ENCODE data around the gene SH3GL2. TPM values are rescaled to one million over a fixed set of nuclear protein-coding genes. Genes with fewer than 3 reads are reported as not detected.

The SH3GL2 gene
- polyA plus RNA-seq, 3 donors: not detected

DNA sequence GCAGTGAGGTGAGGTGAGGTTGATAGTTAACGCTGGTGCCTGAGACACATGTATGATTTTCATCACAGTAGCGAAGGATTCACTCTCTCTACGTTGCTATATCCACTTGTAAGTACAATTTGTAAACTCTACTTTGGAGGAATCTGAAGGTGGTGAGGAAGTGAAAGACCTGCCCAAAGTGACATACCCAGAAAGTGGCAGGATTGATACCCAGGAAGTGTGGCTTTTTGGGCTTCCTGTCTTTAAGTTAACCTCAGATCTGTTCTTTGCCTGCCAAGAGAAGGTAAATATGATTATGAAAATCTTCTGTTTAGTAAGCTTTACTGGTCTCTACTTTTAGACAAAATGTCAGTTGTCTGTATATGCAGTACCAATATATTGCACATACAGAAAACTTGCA, 143.1 kb downstream of the SH3GL2 start:
- H3K9ac ChIP-seq (ENCODE audit: insufficient read depth, low read length, poor library complexity, severe bottlenecking): no peak overlapping the region
- no peak for DNase-seq
- H3K27ac ChIP-seq (ENCODE audit: low read depth in 1 of 2, low read length in 2 of 2): no peak overlapping the region
- no peak overlapping the region for H3K4me2 ChIP-seq (replicated peaks; ENCODE audit: extremely low read depth, low read length, poor library complexity, severe bottlenecking)
- no peak overlapping the region for H3K4me3 ChIP-seq (replicated peaks in 1 of 3; ENCODE audit: low read depth in 2 of 3, low read length in 3 of 3)
- no peaks in the 10 kb centered on the region for H4K20me1 ChIP-seq (ENCODE audit: insufficient read depth, low read length)
- no peaks in the 10 kb centered on the region for H3K36me3 ChIP-seq (replicated peaks in 1 of 2; ENCODE audit: control insufficient read depth in 1 of 2, insufficient read depth in 2 of 2, low read length in 2 of 2)
- no peaks in the 10 kb centered on the region for H3K36me3 Mint-ChIP-seq
- peaks cover 6 to 25% of the 10 kb centered on the region in 2 donors for H3K9me3 ChIP-seq (replicated peaks in 1 of 2; ENCODE audit: control insufficient read depth in 1 of 2, insufficient read depth in 1 of 2, low read length in 2 of 2)
- H3K27me3 ChIP-seq (ENCODE audit: control insufficient read depth in 2 of 2, insufficient read depth in 2 of 2, low read length in 2 of 2): no peaks in the 10 kb centered on the region
- no peak overlapping the region for H2AFZ ChIP-seq (ENCODE audit: insufficient read depth, low read depth, low read length, poor library complexity, severe bottlenecking)
- H3K9me3 Mint-ChIP-seq: peaks cover 3 to 13% (median 10%) of the 10 kb centered on the region in 7 donors
- TF ChIP-seq, protein P1, sequence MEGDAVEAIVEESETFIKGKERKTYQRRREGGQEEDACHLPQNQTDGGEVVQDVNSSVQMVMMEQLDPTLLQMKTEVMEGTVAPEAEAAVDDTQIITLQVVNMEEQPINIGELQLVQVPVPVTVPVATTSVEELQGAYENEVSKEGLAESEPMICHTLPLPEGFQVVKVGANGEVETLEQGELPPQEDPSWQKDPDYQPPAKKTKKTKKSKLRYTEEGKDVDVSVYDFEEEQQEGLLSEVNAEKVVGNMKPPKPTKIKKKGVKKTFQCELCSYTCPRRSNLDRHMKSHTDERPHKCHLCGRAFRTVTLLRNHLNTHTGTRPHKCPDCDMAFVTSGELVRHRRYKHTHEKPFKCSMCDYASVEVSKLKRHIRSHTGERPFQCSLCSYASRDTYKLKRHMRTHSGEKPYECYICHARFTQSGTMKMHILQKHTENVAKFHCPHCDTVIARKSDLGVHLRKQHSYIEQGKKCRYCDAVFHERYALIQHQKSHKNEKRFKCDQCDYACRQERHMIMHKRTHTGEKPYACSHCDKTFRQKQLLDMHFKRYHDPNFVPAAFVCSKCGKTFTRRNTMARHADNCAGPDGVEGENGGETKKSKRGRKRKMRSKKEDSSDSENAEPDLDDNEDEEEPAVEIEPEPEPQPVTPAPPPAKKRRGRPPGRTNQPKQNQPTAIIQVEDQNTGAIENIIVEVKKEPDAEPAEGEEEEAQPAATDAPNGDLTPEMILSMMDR (IDR thresholded peaks at IDR 0.05): no peak
- no CpG with 5 or more reads among the region's 3 CpGs for WGBS (ENCODE audit: insufficient coverage)
- no peaks in the 10 kb centered on the region for H3K4me1 Mint-ChIP-seq
- intact Hi-C loops (cut with micrococcal nuclease): no loop called here
- H3K4me3 Mint-ChIP-seq: no peak overlapping the region
- no peaks in the 10 kb centered on the region for H3K4me1 ChIP-seq (ENCODE audit: control insufficient read depth in 1 of 2, insufficient read depth in 2 of 2, low read length in 2 of 2)
- no peaks in the 10 kb centered on the region for H3K27me3 Mint-ChIP-seq (ENCODE audit: low read depth in 3 of 3)
- no peaks in the 10 kb centered on the region for H3K79me2 ChIP-seq (ENCODE audit: insufficient read depth, low read length)
- no peak overlapping the region for H3K27ac Mint-ChIP-seq

DNA sequence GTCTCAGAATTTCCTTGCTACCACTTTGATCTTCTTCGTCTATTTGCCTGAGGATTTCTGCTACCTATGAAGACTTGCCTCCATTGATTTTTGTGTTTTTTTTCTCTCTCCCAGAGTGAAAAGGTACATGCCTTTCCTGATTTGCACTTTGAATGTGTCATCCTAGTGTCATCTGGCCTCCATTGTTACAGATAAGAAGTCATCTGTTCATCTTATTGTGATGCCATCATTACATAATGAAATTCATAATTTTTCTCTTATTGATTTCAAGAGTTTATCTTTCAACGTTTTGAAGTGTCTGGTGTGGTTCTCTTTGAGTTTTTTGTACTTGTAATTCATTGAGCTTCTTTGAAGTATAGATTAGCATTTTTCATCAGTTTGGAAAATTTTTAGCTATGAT, 144.8 kb downstream of the SH3GL2 start:
- Histone ChIP-seq H3K27ac (ENCODE audit: low read depth in 1 of 2, low read length in 2 of 2) (no peak overlapping the region), H3K4me2 (replicated peaks; ENCODE audit: extremely low read depth, low read length, poor library complexity, severe bottlenecking) (no peak overlapping the region), H3K36me3 (replicated peaks in 1 of 2; ENCODE audit: control insufficient read depth in 1 of 2, insufficient read depth in 2 of 2, low read length in 2 of 2) (no peaks in the 10 kb centered on the region), H4K20me1 (ENCODE audit: insufficient read depth, low read length) (no peaks in the 10 kb centered on the region), H3K27me3 (ENCODE audit: control insufficient read depth in 2 of 2, insufficient read depth in 2 of 2, low read length in 2 of 2) (no peaks in the 10 kb centered on the region), H2AFZ (ENCODE audit: insufficient read depth, low read depth, low read length, poor library complexity, severe bottlenecking) (no peak overlapping the region), H3K4me3 (replicated peaks in 1 of 3; ENCODE audit: low read depth in 2 of 3, low read length in 3 of 3) (no peak overlapping the region), H3K79me2 (ENCODE audit: insufficient read depth, low read length) (no peaks in the 10 kb centered on the region), H3K9ac (ENCODE audit: insufficient read depth, low read length, poor library complexity, severe bottlenecking) (no peak overlapping the region), H3K4me1 (ENCODE audit: control insufficient read depth in 1 of 2, insufficient read depth in 2 of 2, low read length in 2 of 2) (no peaks in the 10 kb centered on the region), H3K9me3 (replicated peaks in 1 of 2; ENCODE audit: control insufficient read depth in 1 of 2, insufficient read depth in 1 of 2, low read length in 2 of 2) (peaks cover 12 to 25% of the 10 kb centered on the region in 2 donors)
- WGBS (ENCODE audit: insufficient coverage): 86% methylated on average over 1 of the region's 2 CpGs
- H3K4me1 Mint-ChIP-seq: no peaks in the 10 kb centered on the region
- TF ChIP-seq, protein P1 (IDR thresholded peaks at IDR 0.05): no peak
- no peak overlapping the region for H3K27ac Mint-ChIP-seq
- intact Hi-C loops (cut with micrococcal nuclease): no loop called here
- DNase-seq: no peak
- peaks cover 4 to 16% (median 9%) of the 10 kb centered on the region in 7 donors for H3K9me3 Mint-ChIP-seq
- no peaks in the 10 kb centered on the region for H3K27me3 Mint-ChIP-seq (ENCODE audit: low read depth in 3 of 3)
- H3K4me3 Mint-ChIP-seq: no peak overlapping the region
- no peaks in the 10 kb centered on the region for H3K36me3 Mint-ChIP-seq
